Measurements from ENCODE around the gene SRSF9.
"Not testable (repeated sequence)": the region's sequence is repeated elsewhere in the genome, so short reads cannot be mapped to it uniquely, and the experiment has no call there.

SRSF9 gene, protein sequence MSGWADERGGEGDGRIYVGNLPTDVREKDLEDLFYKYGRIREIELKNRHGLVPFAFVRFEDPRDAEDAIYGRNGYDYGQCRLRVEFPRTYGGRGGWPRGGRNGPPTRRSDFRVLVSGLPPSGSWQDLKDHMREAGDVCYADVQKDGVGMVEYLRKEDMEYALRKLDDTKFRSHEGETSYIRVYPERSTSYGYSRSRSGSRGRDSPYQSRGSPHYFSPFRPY

DNA sequence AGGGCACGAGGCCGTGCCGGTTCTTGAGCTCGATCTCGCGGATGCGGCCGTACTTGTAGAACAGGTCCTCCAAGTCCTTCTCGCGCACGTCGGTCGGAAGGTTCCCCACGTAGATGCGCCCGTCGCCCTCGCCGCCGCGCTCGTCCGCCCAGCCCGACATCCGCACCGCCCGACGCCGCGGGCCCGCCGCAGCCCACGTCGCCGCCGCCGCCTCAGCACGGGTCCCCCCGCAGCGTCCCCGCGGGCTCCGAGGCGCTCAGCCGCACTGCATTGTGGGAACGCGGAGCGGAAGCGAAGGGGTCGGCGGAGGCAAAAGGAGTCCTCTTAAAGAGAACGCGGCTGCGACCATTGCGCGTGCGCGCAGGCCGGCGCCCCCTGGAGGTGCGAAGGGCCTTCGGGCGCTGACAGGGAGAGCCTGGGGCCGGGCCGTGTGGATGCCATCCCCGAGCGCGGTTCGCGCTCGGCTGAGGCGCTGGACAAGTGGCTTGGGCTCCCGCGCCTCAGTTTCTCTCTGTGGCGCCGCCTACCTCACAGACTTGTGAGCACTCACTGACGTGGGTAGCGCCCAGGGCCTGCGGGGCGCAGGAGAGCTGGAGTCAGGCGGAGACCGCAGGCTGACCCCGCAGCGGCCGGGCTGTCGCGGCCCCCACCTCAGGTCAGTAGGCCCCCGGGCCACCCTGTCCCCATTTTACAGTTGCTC lies at the start of gene SRSF9:
TSS of gene SRSF9 (minus strand) at position 299 of the 700 bp plus-strand sequence. CDS start at position 160, 139 bp downstream.
- TF ChIP-seq, protein P1, sequence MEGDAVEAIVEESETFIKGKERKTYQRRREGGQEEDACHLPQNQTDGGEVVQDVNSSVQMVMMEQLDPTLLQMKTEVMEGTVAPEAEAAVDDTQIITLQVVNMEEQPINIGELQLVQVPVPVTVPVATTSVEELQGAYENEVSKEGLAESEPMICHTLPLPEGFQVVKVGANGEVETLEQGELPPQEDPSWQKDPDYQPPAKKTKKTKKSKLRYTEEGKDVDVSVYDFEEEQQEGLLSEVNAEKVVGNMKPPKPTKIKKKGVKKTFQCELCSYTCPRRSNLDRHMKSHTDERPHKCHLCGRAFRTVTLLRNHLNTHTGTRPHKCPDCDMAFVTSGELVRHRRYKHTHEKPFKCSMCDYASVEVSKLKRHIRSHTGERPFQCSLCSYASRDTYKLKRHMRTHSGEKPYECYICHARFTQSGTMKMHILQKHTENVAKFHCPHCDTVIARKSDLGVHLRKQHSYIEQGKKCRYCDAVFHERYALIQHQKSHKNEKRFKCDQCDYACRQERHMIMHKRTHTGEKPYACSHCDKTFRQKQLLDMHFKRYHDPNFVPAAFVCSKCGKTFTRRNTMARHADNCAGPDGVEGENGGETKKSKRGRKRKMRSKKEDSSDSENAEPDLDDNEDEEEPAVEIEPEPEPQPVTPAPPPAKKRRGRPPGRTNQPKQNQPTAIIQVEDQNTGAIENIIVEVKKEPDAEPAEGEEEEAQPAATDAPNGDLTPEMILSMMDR (IDR thresholded peaks at IDR 0.05; ENCODE audit: insufficient read depth, missing control alignments), result peak; percentile 79
- FAIRE-seq, result no peak

DNA sequence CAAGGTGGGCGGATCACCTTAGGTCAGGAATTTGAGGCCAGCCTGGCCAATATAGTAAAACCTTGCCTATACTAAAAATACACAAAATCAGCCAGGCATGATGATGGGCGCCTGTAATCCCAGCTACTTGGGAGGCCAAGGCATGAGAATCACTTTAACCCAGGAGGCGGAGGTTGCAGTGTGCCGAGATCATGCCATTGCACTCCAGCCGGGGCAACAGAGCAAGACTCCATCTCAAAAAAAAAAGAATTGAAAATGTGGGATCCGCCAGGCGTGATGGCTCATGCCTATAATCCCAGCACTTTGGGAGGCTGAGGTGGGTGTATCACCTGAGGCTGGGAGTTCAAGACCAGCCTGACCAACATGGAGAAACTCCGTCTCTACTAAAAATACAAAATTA lies 49.8 kb upstream of the SRSF9 start:
- not testable (repeated sequence) for FAIRE-seq

More for the DNA sequence above, at the start of gene SRSF9:
- DNase-seq (ENCODE audit: insufficient read length, low spot score), result peak; percentile 99

DNA sequence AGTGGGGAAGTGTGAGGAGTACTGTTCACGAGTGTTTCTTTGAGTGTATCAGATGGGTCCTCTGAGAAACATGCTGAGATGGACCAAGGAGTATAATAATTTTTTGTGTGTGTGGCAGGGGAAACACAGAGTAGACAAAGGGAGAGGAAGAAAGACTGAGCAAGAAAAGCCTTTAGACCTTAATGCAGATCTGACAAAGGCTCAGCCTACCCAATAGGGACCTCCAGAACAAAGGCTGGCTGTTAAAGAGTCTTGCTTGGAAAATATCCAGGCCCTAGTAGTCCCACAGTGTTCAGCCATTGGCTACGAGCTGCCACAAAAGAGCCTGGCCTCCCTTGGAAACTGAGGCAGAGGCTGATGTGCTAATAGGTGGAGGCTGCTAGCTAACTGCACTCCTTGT lies 45.9 kb upstream of the SRSF9 start:
- no peak for FAIRE-seq
- no peak for DNase-seq (ENCODE audit: insufficient read length, low spot score)

More for the DNA sequence above, 49.8 kb upstream of the SRSF9 start:
- not testable (repeated sequence) for DNase-seq (ENCODE audit: insufficient read length, low spot score)

GRCh38 chr12:120514002-120514401 lies 44.5 kb upstream of the SRSF9 start:
- DNase-seq (ENCODE audit: insufficient read length, low spot score) (no peak), FAIRE-seq (no peak)
- TF ChIP-seq, protein P1 (IDR thresholded peaks at IDR 0.05; ENCODE audit: insufficient read depth, missing control alignments), result no peak

More for the DNA sequence above, 45.9 kb upstream of the SRSF9 start:
- TF ChIP-seq, protein P1 (IDR thresholded peaks at IDR 0.05; ENCODE audit: insufficient read depth, missing control alignments), result no peak

GRCh38 chr12:120508537-120508936 lies 39.0 kb upstream of the SRSF9 start:
- DNase-seq (ENCODE audit: insufficient read length, low spot score) (no peak), FAIRE-seq (no peak)
- TF ChIP-seq, protein P1 (IDR thresholded peaks at IDR 0.05; ENCODE audit: insufficient read depth, missing control alignments), result no peak

GRCh38 chr12:120504587-120504986 lies 35.0 kb upstream of the SRSF9 start:
- TF ChIP-seq, protein P1 (IDR thresholded peaks at IDR 0.05; ENCODE audit: insufficient read depth, missing control alignments), result no peak
- DNase-seq (ENCODE audit: insufficient read length, low spot score), result no peak
- FAIRE-seq, result no peak

DNA sequence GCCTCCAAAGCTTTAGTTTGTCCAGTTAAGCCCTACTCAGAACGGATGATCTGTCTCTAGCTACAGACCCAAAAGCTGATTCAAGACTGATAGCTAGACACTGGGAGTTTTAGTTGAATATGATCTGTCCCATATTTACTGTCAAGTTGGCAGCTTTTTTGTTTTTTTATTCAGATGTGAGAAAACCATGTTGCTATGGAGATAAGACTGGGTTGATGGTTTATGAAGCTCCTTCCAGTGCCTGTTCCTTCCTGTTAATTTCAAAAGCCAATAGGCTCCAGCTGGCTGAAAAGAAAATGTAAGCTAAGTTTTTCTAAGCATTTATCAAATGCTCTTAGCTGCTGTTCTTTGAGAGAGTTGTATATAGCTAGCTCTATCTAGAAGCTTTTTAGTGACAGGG lies 31.0 kb upstream of the SRSF9 start:
- FAIRE-seq, result no peak
- TF ChIP-seq, protein P1 (IDR thresholded peaks at IDR 0.05; ENCODE audit: insufficient read depth, missing control alignments), result no peak
- no peak for DNase-seq (ENCODE audit: insufficient read length, low spot score)

Measured in D721Med (cell line).